HepG2 (cell line): ENCODE data around the gene PROX1. TPM values are rescaled to one million over a fixed set of nuclear protein-coding genes. Genes with fewer than 3 reads are reported as not detected.
A peak's percentile ranks its signal among the peaks of the same experiment; 100 is the strongest.

Experiments
- ETS1 ChIP-seq: sonication (generic); formaldehyde crosslinking; IDR thresholded peaks from 2 replicates; pipeline ENCODE4 v1.4.0; 2020; ENCODE audit warnings: missing genetic modification reagents
- FOXM1 ChIP-seq: sonication (generic); formaldehyde crosslinking; IDR thresholded peaks from 2 replicates; pipeline ENCODE4 v1.5.0; 2020; ENCODE audit warnings: missing genetic modification reagents
- HOXA9 ChIP-seq: sonication (generic); formaldehyde crosslinking; IDR thresholded peaks from 2 replicates; pipeline ENCODE4 v1.8.1; 2022; ENCODE audit warnings: missing genetic modification reagents, mild to moderate bottlenecking, moderate library complexity, borderline replicate concordance
- KDM3A ChIP-seq: IDR thresholded peaks from 2 replicates; pipeline ENCODE4 v1.6.1; 2018; ENCODE audit warnings: low read depth, missing compliant biosample characterization
- KLF9 ChIP-seq: IDR thresholded peaks from 2 replicates; pipeline ENCODE4 v1.6.1; 2016; ENCODE audit warnings: low read depth
- MBNL3 ChIP-seq: fragments of 250-450 bp; sonication (Bioruptor Pico); conservative IDR thresholded peaks from 2 replicates; pipeline ENCODE4 v1.8.0; 2022; ENCODE audit warnings: mild to moderate bottlenecking, inconsistent platforms
- NR2F2 ChIP-seq: IDR thresholded peaks from 2 replicates; pipeline ENCODE4 v1.6.1; 2012; ENCODE audit warnings: low read depth, inconsistent platforms, borderline replicate concordance
- PPARG ChIP-seq: conservative IDR thresholded peaks from 2 replicates; pipeline ENCODE4 v1.6.1; 2016; ENCODE audit warnings: missing biosample characterization, missing genetic modification reagents
- RARA ChIP-seq: IDR thresholded peaks from 2 replicates; pipeline ENCODE4 v1.6.1; 2016; ENCODE audit warnings: missing genetic modification reagents, missing compliant biosample characterization
- SYNCRIP ChIP-seq: fragments of 200-400 bp; formaldehyde crosslinking; IDR thresholded peaks from 2 replicates; pipeline ENCODE4 v1.6.1; 2018; ENCODE audit warnings: mild to moderate bottlenecking, low read depth, low read length; ENCODE audit not compliant: insufficient read depth
- ZMYM4 ChIP-seq: sonication (generic); formaldehyde crosslinking; IDR thresholded peaks from 2 replicates; pipeline ENCODE4 v1.8.1; 2023; ENCODE audit warnings: mild to moderate bottlenecking, missing genetic modification reagents
- ZNF773 ChIP-seq: sonication (generic); formaldehyde crosslinking; IDR thresholded peaks from 2 replicates; pipeline ENCODE4 v1.4.0; 2020; ENCODE audit warnings: missing genetic modification reagents, borderline replicate concordance
- polyA plus RNA-seq, 8 experiments: library from polyadenylated mRNA; depleted of rRNA in 3 of 8; stranded (reverse) in 7 of 8; unstranded in 1 of 8; fragments of >200 nt; fragmentation: Illumina TruSeq in 4 of 8; extraction: Trizol in 4 of 8; gene quantifications; 2 replicates each; pipeline versions ENCODE4 v1.2.1 to v1.2.3, GENCODE V29; 2011 to 2016; ENCODE audit warnings: low read depth in 4 of 8, missing spikeins in 1 of 8, mixed read lengths in 1 of 8; ENCODE audit not compliant: insufficient read depth in 1 of 8
- total RNA-seq, 5 experiments: library from RNA; depleted of rRNA; stranded (reverse); fragments of >200 nt; fragmentation: Illumina TruSeq; extraction: Trizol; gene quantifications; 2 replicates each; pipeline ENCODE4 v1.2.3, GENCODE V29; 2016; ENCODE audit warnings: low read depth in 1 of 5
- TF ChIP-seq, protein P1 (sequence below): IDR thresholded peaks from 2 replicates; pipeline ENCODE4 v1.6.1; 2012; ENCODE audit warnings: low read length, improper control_type of control experiment
- TF ChIP-seq, protein P2 (sequence below): sonication (generic); formaldehyde crosslinking; IDR thresholded peaks from 2 replicates; pipeline ENCODE4 v1.4.0; 2020; ENCODE audit warnings: missing genetic modification reagents
- TF ChIP-seq, protein P3 (sequence below): sonication (generic); formaldehyde crosslinking; IDR thresholded peaks from 2 replicates; pipeline ENCODE4 v1.4.0; 2020; ENCODE audit warnings: low read depth, missing genetic modification reagents

PROX1 gene
- total and polyA plus RNA-seq, 2 of the 13 experiments (the other 11 are each of a cell fraction or from before 2014, with no cell fraction given): 12.3 to 30.2 TPM

- TF ChIP-seq KDM3A (CRISPR knock-in tag): no peak
- no peak for TF ChIP-seq SYNCRIP
- peak; percentile 81 for TF ChIP-seq RARA (CRISPR knock-in tag)
- TF ChIP-seq KLF9 (CRISPR knock-in tag): no peak
- no peak for TF ChIP-seq FOXM1 (CRISPR knock-in tag)
- TF ChIP-seq, protein P1, sequence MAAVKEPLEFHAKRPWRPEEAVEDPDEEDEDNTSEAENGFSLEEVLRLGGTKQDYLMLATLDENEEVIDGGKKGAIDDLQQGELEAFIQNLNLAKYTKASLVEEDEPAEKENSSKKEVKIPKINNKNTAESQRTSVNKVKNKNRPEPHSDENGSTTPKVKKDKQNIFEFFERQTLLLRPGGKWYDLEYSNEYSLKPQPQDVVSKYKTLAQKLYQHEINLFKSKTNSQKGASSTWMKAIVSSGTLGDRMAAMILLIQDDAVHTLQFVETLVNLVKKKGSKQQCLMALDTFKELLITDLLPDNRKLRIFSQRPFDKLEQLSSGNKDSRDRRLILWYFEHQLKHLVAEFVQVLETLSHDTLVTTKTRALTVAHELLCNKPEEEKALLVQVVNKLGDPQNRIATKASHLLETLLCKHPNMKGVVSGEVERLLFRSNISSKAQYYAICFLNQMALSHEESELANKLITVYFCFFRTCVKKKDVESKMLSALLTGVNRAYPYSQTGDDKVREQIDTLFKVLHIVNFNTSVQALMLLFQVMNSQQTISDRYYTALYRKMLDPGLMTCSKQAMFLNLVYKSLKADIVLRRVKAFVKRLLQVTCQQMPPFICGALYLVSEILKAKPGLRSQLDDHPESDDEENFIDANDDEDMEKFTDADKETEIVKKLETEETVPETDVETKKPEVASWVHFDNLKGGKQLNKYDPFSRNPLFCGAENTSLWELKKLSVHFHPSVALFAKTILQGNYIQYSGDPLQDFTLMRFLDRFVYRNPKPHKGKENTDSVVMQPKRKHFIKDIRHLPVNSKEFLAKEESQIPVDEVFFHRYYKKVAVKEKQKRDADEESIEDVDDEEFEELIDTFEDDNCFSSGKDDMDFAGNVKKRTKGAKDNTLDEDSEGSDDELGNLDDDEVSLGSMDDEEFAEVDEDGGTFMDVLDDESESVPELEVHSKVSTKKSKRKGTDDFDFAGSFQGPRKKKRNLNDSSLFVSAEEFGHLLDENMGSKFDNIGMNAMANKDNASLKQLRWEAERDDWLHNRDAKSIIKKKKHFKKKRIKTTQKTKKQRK: no peak
- no peak for TF ChIP-seq PPARG
- peak; percentile 62; the same call in 1 of the 2 replicates for TF ChIP-seq NR2F2
- TF ChIP-seq ETS1 (CRISPR knock-in tag): no peak
- TF ChIP-seq, protein P2, sequence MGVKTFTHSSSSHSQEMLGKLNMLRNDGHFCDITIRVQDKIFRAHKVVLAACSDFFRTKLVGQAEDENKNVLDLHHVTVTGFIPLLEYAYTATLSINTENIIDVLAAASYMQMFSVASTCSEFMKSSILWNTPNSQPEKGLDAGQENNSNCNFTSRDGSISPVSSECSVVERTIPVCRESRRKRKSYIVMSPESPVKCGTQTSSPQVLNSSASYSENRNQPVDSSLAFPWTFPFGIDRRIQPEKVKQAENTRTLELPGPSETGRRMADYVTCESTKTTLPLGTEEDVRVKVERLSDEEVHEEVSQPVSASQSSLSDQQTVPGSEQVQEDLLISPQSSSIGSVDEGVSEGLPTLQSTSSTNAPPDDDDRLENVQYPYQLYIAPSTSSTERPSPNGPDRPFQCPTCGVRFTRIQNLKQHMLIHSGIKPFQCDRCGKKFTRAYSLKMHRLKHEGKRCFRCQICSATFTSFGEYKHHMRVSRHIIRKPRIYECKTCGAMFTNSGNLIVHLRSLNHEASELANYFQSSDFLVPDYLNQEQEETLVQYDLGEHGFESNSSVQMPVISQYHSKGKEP: no peak
- TF ChIP-seq ZNF773 (CRISPR knock-in tag): no peak
- TF ChIP-seq, protein P3, sequence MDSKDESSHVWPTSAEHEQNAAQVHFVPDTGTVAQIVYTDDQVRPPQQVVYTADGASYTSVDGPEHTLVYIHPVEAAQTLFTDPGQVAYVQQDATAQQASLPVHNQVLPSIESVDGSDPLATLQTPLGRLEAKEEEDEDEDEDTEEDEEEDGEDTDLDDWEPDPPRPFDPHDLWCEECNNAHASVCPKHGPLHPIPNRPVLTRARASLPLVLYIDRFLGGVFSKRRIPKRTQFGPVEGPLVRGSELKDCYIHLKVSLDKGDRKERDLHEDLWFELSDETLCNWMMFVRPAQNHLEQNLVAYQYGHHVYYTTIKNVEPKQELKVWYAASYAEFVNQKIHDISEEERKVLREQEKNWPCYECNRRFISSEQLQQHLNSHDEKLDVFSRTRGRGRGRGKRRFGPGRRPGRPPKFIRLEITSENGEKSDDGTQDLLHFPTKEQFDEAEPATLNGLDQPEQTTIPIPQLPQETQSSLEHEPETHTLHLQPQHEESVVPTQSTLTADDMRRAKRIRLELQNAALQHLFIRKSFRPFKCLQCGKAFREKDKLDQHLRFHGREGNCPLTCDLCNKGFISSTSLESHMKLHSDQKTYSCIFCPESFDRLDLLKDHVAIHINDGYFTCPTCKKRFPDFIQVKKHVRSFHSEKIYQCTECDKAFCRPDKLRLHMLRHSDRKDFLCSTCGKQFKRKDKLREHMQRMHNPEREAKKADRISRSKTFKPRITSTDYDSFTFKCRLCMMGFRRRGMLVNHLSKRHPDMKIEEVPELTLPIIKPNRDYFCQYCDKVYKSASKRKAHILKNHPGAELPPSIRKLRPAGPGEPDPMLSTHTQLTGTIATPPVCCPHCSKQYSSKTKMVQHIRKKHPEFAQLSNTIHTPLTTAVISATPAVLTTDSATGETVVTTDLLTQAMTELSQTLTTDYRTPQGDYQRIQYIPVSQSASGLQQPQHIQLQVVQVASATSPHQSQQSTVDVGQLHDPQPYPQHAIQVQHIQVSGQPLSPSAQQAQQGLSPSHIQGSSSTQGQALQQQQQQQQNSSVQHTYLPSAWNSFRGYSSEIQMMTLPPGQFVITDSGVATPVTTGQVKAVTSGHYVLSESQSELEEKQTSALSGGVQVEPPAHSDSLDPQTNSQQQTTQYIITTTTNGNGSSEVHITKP: no peak
- 0 out of 2 replicates have a peak, but pooled peaks have one; percentile 36 for TF ChIP-seq ZMYM4 (CRISPR knock-in tag)
- TF ChIP-seq MBNL3 (CRISPR knock-in tag): no peak
- TF ChIP-seq HOXA9 (CRISPR knock-in tag): no peak
Measured at GRCh38 chr1:214068979-214069378, 81.2 kb downstream of the PROX1 start (continued).
